Liver (tissue), 9 donors: ENCODE measurements around the gene DMAC2L. TPM values are rescaled to one million over a fixed set of nuclear protein-coding genes. Genes with fewer than 3 reads are reported as not detected.

Experiments
- DNase-seq: peaks from one replicate; pipeline ENCODE4 v3.0.0-alpha.2; 2017; ENCODE audit warnings: low spot score
- H3K27ac ChIP-seq, 2 donors: one replicate each; pipeline ENCODE4 v1.7.0; 2013; ENCODE audit warnings: inconsistent platforms in 2 of 2, low read length in 2 of 2, control low read depth in 1 of 2, low read depth in 1 of 2, mild to moderate bottlenecking in 1 of 2
- H3K27me3 ChIP-seq, 4 donors: one replicate each; pipeline versions ENCODE4 v1.6.1 to v1.7.0; 2013; ENCODE audit warnings: low read length in 3 of 4, inconsistent platforms in 1 of 4, mild to moderate bottlenecking in 1 of 4, moderate library complexity in 1 of 4; ENCODE audit not compliant: control insufficient read depth in 4 of 4, insufficient read depth in 4 of 4
- H3K36me3 ChIP-seq, 4 donors: one replicate each; pipeline versions ENCODE4 v1.6.1 to v1.7.0; 2013; ENCODE audit warnings: low read length in 3 of 4, mild to moderate bottlenecking in 3 of 4, low read depth in 1 of 4, moderate library complexity in 1 of 4; ENCODE audit not compliant: control insufficient read depth in 4 of 4, insufficient read depth in 3 of 4
- H3K4me1 ChIP-seq, 4 donors: one replicate each; pipeline versions ENCODE4 v1.6.1 to v1.7.0; 2013; ENCODE audit warnings: low read length in 3 of 4, mild to moderate bottlenecking in 3 of 4, moderate library complexity in 1 of 4; ENCODE audit not compliant: control insufficient read depth in 4 of 4, insufficient read depth in 4 of 4
- H3K4me3 ChIP-seq, 3 donors: one replicate each; pipeline versions ENCODE4 v1.6.1 to v1.7.0; 2013; ENCODE audit warnings: low read length in 3 of 3, control low read depth in 1 of 3, low read depth in 1 of 3, mild to moderate bottlenecking in 1 of 3
- H3K9ac ChIP-seq, 2 donors: one replicate each; pipeline ENCODE4 v1.7.0; 2013; ENCODE audit warnings: low read length in 2 of 2, mild to moderate bottlenecking in 2 of 2, moderate library complexity in 2 of 2, control low read depth in 1 of 2, low read depth in 1 of 2
- H3K9me3 ChIP-seq, 4 donors: one replicate each; pipeline versions ENCODE4 v1.6.1 to v1.7.0; 2013; ENCODE audit warnings: low read length in 3 of 4; ENCODE audit not compliant: control insufficient read depth in 4 of 4
- ATF3 ChIP-seq: IDR thresholded peaks from 2 replicates; pipeline ENCODE4 v1.6.1; 2016; ENCODE audit warnings: antibody characterized with exemption
- CTCF ChIP-seq: fragments of 150-350 bp; IDR thresholded peaks from 2 replicates; pipeline ENCODE4 v1.5.1; 2017; ENCODE audit warnings: improper control_type of control experiment, low read depth, low read length; ENCODE audit not compliant: missing input control
- EGR1 ChIP-seq, 2 donors: IDR thresholded peaks; 2 replicates each; pipeline ENCODE4 v1.6.1; 2016 to 2018; ENCODE audit warnings: antibody characterized with exemption in 2 of 2, low read depth in 2 of 2
- FOXA1 ChIP-seq: IDR thresholded peaks from 2 replicates; pipeline ENCODE4 v1.6.1; 2016; ENCODE audit warnings: antibody characterized with exemption
- FOXA2 ChIP-seq: IDR thresholded peaks from 2 replicates; pipeline ENCODE4 v1.6.1; 2016; ENCODE audit warnings: antibody characterized with exemption
- GABPA ChIP-seq, 2 donors: IDR thresholded peaks in 1 of 2; conservative IDR thresholded peaks in 1 of 2; 2 replicates each; pipeline ENCODE4 v1.6.1; 2016; ENCODE audit warnings: antibody characterized with exemption in 2 of 2, mild to moderate bottlenecking in 1 of 2, moderate library complexity in 1 of 2
- HNF4A ChIP-seq, 2 donors: conservative IDR thresholded peaks; 2 replicates each; pipeline ENCODE4 v1.6.1; 2016; ENCODE audit warnings: antibody characterized with exemption in 2 of 2, mild to moderate bottlenecking in 2 of 2
- HNF4G ChIP-seq: IDR thresholded peaks from 2 replicates; pipeline ENCODE4 v1.6.1; 2016; ENCODE audit warnings: antibody characterized with exemption
- JUND ChIP-seq, 2 donors: IDR thresholded peaks; 2 replicates each; pipeline ENCODE4 v1.6.1; 2016; ENCODE audit warnings: antibody characterized with exemption in 2 of 2
- MAX ChIP-seq: IDR thresholded peaks from 2 replicates; pipeline ENCODE4 v1.6.1; 2016; ENCODE audit warnings: antibody characterized with exemption
- NR2F2 ChIP-seq: IDR thresholded peaks from 2 replicates; pipeline ENCODE4 v1.6.1; 2016; ENCODE audit warnings: antibody characterized with exemption
- RAD21 ChIP-seq, 2 donors: IDR thresholded peaks; 2 replicates each; pipeline ENCODE4 v1.6.1; 2016; ENCODE audit warnings: antibody characterized with exemption in 2 of 2, mild to moderate bottlenecking in 2 of 2
- REST ChIP-seq: IDR thresholded peaks from 2 replicates; pipeline ENCODE4 v1.6.1; 2016; ENCODE audit warnings: antibody characterized with exemption, mild to moderate bottlenecking
- RXRA ChIP-seq, 2 donors: IDR thresholded peaks; 2 replicates each; pipeline ENCODE4 v1.6.1; 2017 to 2018; ENCODE audit warnings: antibody characterized with exemption in 2 of 2, mild to moderate bottlenecking in 1 of 2
- SP1 ChIP-seq: IDR thresholded peaks from 2 replicates; pipeline ENCODE4 v1.6.1; 2018; ENCODE audit warnings: antibody characterized with exemption, mild to moderate bottlenecking
- TAF1 ChIP-seq: conservative IDR thresholded peaks from 2 replicates; pipeline ENCODE4 v1.6.1; 2016; ENCODE audit warnings: antibody characterized with exemption, mild to moderate bottlenecking
- YY1 ChIP-seq: IDR thresholded peaks from 2 replicates; pipeline ENCODE4 v1.6.1; 2016; ENCODE audit warnings: antibody characterized with exemption, mild to moderate bottlenecking
- ZBTB33 ChIP-seq: IDR thresholded peaks from 2 replicates; pipeline ENCODE4 v1.6.1; 2016; ENCODE audit warnings: antibody characterized with exemption
- WGBS: extraction: QIAGEN DNeasy Blood & Tissue Kit; methylation state at CpG from one replicate; pipeline ENCODE4 v1.1.7; 2013; 5-methylcytosine and 5-hydroxymethylcytosine counted together
- polyA plus RNA-seq, 2 donors: library from polyadenylated mRNA; stranded (reverse) in 1 of 2; unstranded in 1 of 2; fragments of 200-250 nt in 1 of 2; fragments of >200 nt in 1 of 2; fragmentation: Nextera tagmentation in 1 of 2; extraction: Ambion mirVana in 1 of 2; gene quantifications; one replicate each; pipeline versions ENCODE4 v1.2.1 to v1.2.3, GENCODE V29; 2013 to 2015
- total RNA-seq, 2 donors: library from RNA; depleted of rRNA; stranded (reverse); fragments of >200 nt; gene quantifications; one replicate each; pipeline ENCODE4 v1.2.3, GENCODE V29; 2014
- donor health status: healthy.
- donor health status: healthy.
- donor health status: healthy.
- donor health status: healthy.
- donor health status: healthy.

Gene DMAC2L
- total and polyA plus RNA-seq, 4 donors = 5.2 to 17.2 (median 6.5) TPM

GRCh38 chr14:50285861-50286260 lies 26.3 kb upstream of the DMAC2L start:
- Histone ChIP-seq H3K4me1 (no peaks in the 10 kb centered on the region), H3K36me3 (peaks cover 0 to 4% (median 1%) of the 10 kb centered on the region in 4 donors), H3K9me3 (no peaks in the 10 kb centered on the region), H3K4me3 (no peak overlapping the region), H3K27ac (no peak overlapping the region), H3K27me3 (no peaks in the 10 kb centered on the region), H3K9ac (no peak overlapping the region)
- no peak for DNase-seq
- no peak for TF ChIP-seq ZBTB33
- no peak for TF ChIP-seq RAD21 (IDR thresholded peaks at IDR 0.05)
- no peak for TF ChIP-seq REST
- no peak for TF ChIP-seq HNF4A (conservative IDR thresholded peaks at IDR 0.05)
- no peak for TF ChIP-seq RXRA (IDR thresholded peaks at IDR 0.05)

GRCh38 chr14:50288146-50288545 lies 24.0 kb upstream of the DMAC2L start:
- no peak overlapping the region for H3K4me3 ChIP-seq
- WGBS = 99% methylated on average over 5 of the region's 5 CpGs
- DNase-seq = no peak
- H3K4me1 ChIP-seq = no peaks in the 10 kb centered on the region
- H3K9me3 ChIP-seq = no peaks in the 10 kb centered on the region
- TF ChIP-seq ATF3 (no peak), NR2F2 (no peak), EGR1 (IDR thresholded peaks at IDR 0.05; ENCODE audit: low read depth in 2 of 2) (no peak), YY1 (no peak), SP1 (no peak), RAD21 (IDR thresholded peaks at IDR 0.05) (no peak), TAF1 (no peak), FOXA1 (no peak), ZBTB33 (no peak), REST (no peak), FOXA2 (no peak), MAX (no peak), GABPA (IDR thresholded peaks at IDR 0.05 in 1 of 2, conservative IDR thresholded peaks at IDR 0.05 in 1 of 2) (no peak), HNF4G (no peak), CTCF (no peak), JUND (IDR thresholded peaks at IDR 0.05) (no peak)
- no peak overlapping the region for H3K9ac ChIP-seq
- no peak overlapping the region for H3K27ac ChIP-seq
- no peaks in the 10 kb centered on the region for H3K27me3 ChIP-seq
- peaks cover 0 to 3% (median 1%) of the 10 kb centered on the region in 4 donors for H3K36me3 ChIP-seq
